ENCODE measurements around the gene IGFL2.
"Not testable (repeated sequence)": the region's sequence is repeated elsewhere in the genome, so short reads cannot be mapped to it uniquely, and the experiment has no call there.

The IGFL2 gene

DNA sequence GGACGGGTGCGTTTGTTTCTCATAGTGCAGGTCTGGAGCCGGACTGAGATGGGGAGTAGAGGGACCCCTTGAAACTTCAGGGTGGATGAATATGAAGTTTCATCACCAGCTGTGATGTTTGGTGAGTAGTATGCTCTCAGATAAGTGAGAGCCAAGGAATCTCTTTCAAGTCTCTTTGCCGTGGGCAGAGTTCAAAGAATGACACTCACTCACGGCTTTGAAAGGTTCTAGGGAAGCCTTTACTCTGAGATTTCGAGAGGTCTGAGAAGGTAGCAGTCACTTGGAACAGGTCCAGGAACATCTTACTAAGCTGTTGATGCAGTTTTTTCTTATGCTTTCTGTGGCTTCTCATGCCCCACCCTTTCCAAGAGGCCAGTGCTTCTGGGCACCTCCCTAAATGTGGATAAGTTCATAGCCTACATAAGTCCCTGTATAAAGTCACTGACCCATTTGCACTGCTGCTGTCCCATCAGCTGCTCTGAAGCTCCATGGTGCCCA, at the start of gene IGFL2:
Gene IGFL2, plus strand, starts transcription at position 448 of the 498 bp plus-strand sequence. Its CDS starts 41 bp downstream, at position 489.
- no peak for DNase-seq

DNA sequence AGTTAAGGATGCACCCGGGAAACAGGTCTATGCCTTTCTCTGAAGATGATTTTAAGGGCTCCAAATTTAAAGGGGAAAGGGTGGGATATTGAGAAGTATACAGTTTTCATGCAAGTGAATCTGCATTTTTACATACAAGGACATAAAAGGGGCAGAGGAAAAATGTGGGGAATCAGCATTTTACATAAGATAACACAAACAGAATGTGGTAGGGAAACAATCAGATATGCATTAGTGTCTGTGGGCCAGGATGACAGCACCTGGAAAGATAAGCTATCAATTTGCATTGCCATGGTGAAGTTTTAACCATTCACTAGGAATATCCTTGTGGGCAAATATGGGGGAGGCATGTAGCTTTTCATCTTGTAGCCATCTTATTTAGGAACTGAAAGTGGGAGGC, 47.7 kb upstream of the IGFL2 start:
- no peak for DNase-seq

DNA sequence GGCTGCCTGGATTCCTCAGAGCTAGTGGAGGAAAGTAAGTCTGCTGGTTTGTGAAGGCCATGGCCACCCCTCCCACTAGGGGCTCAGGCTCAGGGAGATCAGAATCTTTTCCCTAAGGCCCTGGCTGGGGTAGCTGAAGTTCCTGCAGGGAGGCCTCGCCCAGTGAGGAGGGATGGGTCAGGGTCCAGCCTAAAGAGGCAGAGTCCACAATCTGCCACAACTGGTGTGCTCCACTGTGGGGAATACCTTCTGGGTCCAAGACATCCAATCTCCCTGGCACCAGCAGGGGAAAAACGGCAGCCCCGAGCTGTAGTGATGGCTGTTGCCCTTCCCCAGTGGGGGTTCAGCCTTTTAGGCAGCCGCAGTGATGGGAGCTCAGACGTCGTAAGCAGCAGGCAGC, 46.7 kb upstream of the IGFL2 start:
- no peak for DNase-seq

DNA sequence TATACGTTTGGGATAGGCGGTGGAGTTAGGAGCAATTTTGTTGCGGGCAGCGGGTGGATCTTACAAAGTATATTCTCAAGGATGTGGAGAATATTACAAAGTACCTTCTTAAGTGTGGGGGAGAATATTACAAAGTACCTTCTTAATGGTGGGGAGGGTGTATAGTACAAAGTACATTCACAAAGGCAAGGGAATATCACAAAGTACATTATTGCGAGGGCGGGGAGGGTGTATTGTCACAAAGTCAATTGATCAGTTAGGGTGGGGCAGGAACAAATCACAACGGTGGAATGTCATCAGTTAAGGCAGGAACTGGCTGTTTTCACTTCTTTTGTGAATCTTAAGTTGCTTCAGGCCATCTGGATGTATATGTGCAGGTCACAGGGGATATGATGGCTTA, 45.7 kb upstream of the IGFL2 start:
- not testable (repeated sequence) for DNase-seq

DNA sequence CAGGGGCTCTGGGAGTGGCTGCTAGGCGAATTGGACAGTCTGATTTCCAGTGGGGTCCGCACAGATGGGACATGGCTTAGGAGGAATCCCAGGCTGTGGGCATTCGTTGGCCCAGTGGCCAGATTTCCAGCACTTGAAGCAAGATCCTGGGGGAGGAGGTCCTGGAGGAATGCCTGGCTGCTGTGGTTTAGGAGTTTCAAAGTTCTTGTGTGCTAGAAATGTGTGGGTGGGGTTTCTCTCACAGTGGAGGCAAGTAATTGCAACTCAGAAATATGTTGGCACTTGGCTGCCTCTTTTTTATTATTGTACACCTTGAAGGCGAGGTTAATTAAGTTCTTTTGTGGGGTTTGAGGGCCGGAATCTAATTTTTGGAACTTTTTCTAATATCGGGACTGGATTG, 40.7 kb upstream of the IGFL2 start:
- DNase-seq: no peak

DNA sequence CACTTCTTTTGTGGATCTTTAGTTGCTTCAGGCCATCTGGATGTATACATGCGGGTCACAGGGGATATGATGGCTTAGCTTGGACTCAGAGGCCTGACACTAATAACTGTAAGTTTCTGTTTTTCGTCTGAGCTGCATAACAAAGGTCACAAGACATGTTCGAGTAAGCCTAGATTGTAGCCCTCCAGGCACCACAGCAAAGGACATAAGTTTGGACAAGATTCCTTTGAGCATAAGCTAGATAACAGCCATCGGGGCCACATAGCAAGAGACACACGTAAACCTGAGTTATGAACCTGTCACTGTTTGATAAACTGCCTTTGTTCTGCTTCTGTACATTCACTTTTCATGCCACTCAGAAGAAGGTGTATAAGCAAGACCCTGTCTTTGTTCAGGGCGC, 38.2 kb upstream of the IGFL2 start:
- no peak for DNase-seq

DNA sequence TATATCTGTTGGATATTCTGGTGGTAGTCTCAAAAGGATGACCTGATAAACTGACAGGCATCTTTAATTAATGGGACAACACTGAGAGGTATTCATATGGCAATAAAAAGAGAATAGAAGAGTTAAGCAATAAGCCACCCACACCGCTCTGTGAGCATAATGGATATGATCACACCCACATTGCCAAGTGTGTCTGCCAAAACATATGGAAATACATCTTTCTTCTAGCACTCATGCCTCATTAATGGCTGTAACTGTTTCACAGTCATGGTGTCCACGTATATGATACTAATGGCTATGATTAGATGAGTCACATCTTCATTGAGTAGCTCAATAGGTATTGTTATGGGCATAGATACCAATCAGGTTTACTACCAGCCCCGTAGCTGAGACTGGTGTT, 36.7 kb upstream of the IGFL2 start:
- no peak for DNase-seq

DNA sequence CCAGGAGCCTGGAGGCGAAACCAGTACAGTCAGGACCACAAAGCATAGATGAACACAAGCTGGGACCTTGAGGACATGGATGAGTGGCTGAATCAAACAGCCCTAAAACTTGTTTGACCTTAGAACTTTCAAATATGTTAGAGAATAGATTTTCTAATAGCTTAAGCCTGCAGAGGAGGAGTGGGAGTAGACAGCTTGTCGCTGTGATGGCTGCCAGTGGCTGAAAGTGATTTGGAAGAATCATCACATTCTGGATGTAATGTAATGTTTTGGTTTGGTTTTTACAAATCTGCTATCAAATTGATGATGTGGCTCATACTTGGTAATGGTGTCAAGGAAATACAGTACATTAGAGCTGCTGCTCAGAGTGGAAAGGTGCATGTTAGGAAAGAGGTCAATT, 35.5 kb upstream of the IGFL2 start:
- no peak for DNase-seq

DNA sequence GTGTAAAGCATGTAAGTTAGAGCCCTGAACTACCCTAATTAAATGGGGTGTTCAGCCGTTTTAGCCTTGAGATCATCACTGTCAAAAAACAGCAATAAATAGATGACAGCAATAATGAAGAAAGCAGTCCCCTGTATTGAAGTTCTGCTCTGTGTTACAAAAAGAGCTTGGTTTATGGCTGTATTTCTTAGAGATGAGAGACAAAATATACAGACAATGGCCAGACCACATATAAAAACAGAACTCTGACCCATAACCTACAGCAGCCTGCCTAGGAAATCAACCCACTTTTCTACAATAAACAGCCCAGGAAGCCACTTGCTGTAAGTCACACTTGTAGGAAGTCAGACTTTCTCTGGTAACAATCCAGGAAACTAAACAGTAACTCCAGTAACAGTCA, 34.3 kb upstream of the IGFL2 start:
- no peak for DNase-seq

DNA sequence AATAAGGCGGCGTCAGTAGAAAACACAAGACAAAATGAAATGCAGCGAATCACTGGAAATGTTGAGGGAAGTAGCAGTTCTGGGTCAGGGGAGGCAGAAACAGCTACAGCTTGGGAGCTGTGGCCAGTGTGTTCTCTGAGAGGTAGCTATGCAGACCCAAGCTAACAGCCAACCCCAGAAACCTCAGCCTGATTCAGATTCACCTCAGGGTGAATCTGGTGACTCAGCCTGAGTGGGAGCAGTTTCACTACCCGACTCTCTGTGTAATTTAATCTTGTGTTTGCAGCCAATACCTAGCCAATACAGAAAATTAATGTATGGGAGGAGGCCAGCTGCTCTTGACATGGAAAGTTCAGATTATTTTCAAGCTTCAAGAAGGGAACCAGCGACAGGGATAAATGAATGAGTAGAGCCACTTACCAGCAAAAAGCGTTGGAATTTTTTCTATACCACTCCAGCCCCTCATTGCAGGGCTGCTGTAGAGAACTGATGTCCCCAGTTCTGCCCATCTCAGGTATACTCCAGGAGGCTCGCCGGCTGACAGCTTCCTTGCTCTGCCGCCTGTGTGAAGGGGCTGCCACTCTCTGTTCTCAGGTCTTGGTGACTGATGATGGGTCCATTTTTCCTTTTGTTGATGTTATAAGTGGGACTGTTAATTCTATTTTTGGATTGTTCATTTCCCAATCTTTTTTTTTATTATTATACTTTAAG, 32.5 kb upstream of the IGFL2 start:
- DNase-seq: no peak

DNA sequence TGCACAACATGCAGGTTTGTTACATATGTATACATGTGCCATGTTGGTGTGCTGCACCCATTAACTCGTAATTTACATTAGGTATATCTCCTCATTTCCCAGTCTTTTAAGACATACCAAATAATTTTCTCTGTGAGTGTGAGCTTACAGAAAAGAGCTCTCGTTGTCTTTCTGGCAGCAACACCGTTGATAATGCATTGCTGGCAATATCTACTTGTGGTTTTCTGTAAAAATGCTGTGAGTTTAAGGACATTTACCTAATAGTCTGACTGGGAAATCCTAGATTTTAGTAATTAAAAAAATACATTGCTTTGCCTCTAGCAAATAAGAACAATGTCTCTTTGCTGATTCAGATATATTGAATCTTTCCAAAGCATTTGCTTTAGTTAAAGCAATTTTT, 31.9 kb upstream of the IGFL2 start:
- no peak for DNase-seq

DNA sequence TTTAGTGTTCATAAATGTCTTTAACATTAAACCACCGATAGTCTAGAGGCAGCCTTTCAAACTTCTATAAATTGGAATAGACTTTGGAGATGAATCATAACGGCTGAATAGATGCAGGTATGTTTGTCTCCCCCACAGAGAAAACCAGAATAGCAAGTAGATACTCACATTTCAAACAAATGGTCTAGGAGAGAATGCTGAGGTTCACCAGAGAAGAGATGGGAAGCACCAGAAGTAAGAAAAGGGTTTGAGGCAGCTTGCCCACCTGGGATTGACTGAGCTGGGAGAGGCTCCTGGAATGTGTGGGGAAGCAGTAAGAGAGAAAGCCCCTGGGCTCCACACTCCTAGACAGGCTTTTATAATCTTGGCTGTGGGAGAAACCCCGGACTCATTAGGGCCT, 29.9 kb upstream of the IGFL2 start:
- DNase-seq: no peak

DNA sequence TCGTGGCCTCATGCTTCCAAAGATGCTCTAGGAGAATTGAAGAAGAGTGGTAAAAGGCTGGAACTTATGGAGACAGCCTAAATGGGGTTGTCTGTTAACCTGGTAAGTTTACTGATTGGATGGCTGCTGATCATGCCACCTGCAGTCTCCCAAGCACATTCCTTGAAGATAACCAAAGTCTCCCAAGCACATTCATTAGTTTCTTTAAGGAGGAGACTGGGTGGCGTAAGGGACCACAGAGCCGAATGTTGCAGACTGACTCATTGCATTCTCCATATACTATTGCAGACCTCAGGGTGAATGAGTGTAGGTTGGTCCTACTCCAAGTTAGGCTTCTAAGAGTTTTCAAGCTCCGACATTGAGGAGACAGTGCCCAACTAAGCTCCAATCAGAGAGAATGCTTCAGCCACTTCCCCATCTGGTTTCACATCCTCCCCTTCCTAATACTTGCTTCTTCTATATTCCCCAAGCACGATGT, 23.4 kb upstream of the IGFL2 start, which contains the start of gene IGFL3:
Gene IGFL3, minus strand, starts transcription at position 51 of the 478 bp plus-strand sequence. Its CDS starts 39 bp downstream, at position 12.
- no peak for DNase-seq

DNA sequence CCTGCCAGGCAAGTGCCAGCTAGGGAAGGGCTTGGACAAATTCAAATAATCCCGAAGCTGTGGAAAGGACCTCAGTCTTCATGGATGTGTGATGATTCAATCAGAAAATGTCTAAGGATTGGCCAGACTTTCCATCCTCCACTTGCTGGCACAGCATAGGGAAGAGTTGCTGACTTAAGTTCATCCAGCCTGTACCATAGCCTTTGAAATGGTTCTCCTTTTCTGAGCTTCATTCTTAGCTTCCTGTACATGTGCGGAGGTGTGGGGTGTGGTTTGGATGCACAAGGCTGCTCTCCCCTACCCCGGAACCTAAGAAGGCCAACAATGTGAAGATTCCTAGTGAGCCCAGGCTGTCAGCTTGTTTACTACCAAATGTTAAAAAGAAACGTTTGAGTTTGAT, 22.6 kb upstream of the IGFL2 start:
- no peak for DNase-seq

DNA sequence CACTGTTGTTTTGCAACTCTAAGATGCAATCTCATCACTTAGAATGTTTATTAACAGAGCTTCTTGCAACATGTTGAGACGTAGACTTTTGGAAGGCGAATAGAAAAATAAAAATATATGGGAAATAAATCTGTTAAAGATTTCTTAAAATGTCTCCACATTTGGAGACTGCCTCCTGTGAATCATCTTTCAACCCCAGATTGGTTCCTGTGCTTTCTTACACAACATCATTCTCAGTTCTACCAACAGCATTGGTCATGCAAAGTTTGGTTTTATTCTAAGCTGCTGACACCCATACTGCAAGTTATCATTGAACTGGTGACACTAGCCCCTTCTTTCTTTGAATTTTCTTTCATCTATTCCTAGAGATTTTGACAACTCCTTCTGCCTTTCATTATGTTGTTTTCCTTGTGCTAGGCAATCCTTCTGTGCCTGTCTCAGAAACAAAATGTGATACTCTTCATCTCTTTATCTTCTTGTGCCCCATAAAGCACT, 21.9 kb upstream of the IGFL2 start:
- DNase-seq: no peak

DNA sequence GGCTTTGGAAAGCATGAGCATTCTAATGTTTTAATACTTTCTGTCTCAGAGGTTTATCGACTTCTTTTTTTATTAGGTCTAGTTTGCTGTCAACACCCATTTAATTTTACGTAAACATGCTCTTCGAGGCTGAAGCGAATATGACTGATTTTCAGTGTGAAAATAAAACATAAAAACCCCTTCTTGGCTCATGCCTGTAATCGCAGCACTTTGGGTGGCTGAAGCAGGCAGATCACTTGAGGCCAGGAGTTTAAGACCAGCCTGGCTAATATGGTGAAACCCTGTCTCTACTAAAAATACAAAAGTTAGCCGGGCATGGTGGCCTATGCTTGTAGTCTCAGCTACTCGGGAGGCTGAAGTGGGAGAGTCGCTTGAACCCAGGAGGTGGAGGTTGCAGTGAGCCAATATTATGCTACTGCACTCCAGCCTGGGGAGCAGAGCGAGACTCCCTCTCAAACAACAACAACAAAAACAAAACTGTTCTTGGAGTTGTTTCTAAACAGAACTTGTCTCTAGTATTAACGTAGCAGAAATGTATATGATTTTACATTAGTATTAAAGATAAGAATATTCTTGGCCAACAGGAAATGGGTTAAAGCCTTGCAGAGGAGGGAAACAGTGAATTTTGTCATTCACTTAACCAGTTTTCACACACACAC, 16.4 kb upstream of the IGFL2 start:
- no peak for DNase-seq

DNA sequence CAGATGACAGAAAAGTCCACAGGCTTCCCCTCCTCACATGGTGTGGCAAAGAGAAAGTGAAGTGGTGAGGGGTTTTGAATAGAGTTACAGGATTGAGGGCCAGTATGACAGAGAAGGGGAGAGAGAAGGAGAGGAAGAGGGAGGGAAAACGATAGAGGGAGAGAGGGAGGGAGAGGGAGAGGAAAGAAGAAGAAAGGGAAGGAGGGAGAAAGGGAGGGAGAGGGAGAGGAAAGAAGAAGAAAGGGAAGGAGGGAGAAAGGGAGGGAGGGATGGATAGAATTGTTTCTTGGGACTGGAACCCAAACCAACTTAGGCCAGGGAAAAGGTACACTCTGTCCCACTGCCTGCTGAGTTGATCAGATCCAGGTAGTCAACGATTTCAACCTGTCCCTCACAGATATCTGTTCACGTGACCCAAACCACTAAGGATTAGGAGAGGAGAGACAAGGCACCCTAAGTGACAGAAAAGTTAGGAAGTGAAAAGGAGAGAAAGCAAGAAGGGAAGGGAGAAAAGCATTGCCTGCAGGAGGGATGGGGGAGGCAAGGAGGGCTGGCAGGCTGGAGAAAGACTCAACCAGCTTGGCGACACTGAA, 15.4 kb upstream of the IGFL2 start:
- DNase-seq: no peak

DNA sequence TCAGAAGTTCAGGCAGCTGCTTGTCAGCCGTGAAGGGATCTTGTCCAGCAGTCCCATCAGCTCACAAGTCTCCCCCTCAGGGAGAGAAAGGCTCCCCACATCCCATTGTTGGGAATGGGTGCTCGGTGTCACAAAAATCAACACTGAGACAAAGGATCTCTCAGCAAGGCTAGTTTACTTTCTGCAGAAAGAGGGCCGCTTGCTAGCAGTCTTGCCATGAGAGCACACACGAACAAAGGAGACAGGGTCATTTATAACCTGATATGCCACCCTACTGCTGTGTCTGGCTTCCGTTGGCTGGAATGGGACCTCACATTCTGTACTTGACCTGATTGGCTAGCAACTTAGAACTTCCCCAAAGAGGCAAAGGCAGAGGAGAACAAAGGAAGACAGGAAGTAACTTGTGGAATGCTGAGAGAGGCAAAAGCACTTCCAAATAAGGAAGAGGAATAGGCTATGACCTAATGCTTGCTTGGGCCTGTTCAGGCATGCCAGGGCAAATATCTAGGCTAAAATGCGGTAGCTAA, 14.9 kb upstream of the IGFL2 start:
- DNase-seq: no peak

DNA sequence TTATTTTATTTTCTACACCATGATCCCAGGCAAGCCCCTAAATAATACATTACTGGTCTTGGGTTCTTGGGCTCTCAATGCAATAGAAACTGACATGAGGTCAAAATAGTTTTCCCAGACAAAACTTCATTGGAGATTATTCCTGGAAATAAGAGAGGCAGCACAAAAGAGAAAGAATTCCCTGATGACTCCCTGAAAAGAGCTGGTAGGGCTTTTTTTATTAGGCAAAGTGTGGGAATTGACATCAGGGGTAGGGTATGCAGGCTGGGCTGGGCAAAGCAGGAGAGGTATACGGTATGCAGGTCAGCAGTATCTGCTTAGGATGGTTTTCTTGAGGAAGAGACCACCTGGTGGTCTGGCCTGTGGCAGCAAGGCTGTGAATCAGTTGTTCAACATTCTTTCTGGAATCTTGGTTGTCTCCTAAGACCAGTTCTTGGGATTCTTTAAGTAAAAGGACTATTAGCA, 14.2 kb upstream of the IGFL2 start:
- no peak for DNase-seq

DNA sequence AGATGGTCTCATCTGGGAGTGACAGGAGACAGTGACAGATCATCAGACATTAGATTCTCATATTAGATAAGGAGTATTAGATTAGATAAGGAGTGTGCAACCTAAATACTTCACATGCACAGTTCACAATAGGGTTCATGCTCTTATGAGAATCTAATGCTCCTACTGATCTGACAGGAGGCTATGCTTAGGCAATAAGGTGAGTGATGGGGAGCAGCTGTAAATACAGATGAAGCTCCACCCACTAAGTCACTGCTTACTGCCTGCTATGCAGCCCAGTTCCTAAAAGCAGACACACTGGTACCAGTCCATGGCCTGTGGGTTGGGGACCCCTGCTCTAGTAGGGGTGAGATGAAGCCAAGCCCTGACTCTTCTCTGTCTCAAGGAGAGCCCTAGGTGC, 13.5 kb upstream of the IGFL2 start:
- DNase-seq: no peak

DNA sequence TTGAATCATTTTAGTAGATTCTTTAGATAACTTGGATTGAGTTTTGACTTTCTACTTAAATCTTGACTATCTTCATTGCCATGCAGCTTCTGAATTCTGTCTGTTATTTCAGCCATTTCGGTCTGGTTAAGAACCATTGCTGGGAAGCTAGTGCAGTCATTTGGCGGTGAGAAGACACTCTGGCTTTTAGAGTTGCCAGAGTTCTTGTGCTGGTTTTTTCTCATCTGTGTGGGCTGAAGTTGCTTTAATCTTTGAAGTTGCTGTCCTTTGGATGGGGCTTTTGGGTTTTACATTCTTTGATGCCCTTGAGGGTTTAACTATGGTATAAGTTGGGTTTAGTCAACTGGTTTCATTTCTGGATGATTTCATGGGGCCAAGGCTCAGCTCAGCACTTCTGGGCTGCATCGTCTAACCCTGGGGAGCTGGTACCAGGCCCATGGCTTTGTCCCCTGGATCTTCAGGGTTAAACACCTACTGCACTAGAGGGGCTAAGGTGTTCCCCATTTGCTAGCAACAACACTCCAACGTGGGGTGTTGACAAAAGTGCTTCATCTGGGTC, 10.0 kb upstream of the IGFL2 start:
- DNase-seq: no peak

DNA sequence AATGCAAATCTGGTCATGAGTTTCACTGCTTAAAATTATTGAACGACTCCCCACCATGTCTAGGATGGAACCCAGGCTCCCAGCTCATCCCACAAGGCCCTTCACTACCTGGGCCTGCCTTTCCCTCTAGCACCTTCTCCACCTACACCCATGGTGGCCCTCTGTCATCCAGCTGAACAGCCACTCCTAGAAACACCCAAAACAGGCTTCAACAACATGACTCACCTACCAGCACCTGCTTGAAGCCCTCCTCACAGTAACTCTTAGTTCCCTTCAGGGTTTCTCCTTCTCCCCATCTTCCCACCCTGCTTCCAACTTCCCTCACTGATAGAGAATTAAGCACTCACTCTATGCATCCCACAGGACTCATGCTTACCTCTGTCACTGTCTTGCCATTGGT, 6.6 kb upstream of the IGFL2 start:
- DNase-seq: no peak

DNA sequence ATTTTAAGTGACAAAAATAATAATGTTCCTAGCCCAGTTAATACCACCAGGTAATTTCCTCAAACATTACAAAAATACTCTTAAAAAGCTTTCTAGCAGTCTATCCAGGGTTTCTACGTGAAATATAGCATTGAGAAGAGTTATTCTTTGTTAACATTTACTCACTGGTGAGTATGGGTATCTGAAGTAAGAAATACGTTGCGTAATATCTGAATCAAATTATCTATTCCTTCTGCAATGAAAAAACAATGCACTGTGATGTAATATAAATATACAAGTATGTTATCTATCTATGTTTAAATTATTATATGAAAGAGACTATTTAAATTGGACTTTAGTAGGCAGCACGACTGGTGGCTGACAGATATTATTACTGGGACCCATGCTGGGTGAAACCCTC, 5.7 kb upstream of the IGFL2 start:
- no peak for DNase-seq
